HFFc6 (cell line): ENCODE data around the gene FCHSD1. TPM values are rescaled to one million over a fixed set of nuclear protein-coding genes. Genes with fewer than 3 reads are reported as not detected.

Experiments
- DNase-seq: peaks from one replicate; pipeline ENCODE4 v3.0.0-alpha.2; 2018
- H3K27ac Mint-ChIP-seq: 2 replicates; pipeline ENCODE4 v1.8.0; 2020; ENCODE audit warnings: mild to moderate bottlenecking, mixed read lengths
- H3K27me3 Mint-ChIP-seq: 2 replicates; pipeline ENCODE4 v1.8.0; 2021; ENCODE audit warnings: mild to moderate bottlenecking, moderate library complexity, mixed read lengths; ENCODE audit not compliant: insufficient read depth
- H3K36me3 Mint-ChIP-seq: 2 replicates; pipeline ENCODE4 v1.8.0; 2021; ENCODE audit warnings: low read depth, mixed read lengths
- H3K4me1 Mint-ChIP-seq: 2 replicates; pipeline ENCODE4 v1.8.0; 2020; ENCODE audit warnings: low read depth, mixed read lengths
- H3K4me3 Mint-ChIP-seq: 2 replicates; pipeline ENCODE4 v1.8.0; 2020; ENCODE audit warnings: mild to moderate bottlenecking, moderate library complexity, mixed read lengths
- H3K9me3 Mint-ChIP-seq: 2 replicates; pipeline ENCODE4 v1.8.0; 2020; ENCODE audit warnings: mild to moderate bottlenecking, mixed read lengths
- total RNA-seq, 6 experiments: library from RNA; stranded (reverse); fragmentation: NEBNext Ultra II Directional; extraction: Animal tissue kit (Norgen Biotek cat#: 25700); gene quantifications; 2 replicates in 1 of 6; 3 replicates in 5 of 6; pipeline ENCODE4 v1.2.3, GENCODE V29; 2021
- TF ChIP-seq, protein P1 (sequence below): fragments of 200-600 bp; sonication (generic); IDR thresholded peaks from 2 replicates; pipeline ENCODE4 v1.5.0; 2021; ENCODE audit warnings: antibody characterized with exemption, mild to moderate bottlenecking

The FCHSD1 gene
- total RNA-seq, 6 experiments from 2014 or later, result 20.8 to 31.7 (median 25.3) TPM

DNA sequence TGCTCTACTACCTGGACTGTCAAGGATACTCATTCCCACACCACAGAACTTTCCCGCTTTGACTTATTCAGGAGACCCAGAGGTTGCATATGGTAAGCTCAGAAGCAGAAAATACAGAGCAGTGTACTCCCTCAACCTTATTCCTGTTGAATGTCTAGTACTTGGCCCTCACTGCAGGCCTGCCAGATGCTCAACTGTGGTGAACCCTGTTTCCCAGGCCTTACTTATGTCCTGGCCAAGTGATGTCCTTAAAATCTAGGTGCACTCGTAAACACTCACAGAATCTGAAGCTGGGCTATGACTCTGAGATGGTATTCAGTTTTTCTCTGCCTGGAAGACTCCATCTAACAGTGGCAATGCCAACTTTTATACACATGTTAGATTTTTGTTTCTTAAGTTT, 53.4 kb downstream of the FCHSD1 start:
- Mint-ChIP-seq H3K4me1 (peaks cover 46% of the 10 kb centered on the region), H3K36me3 (no peaks in the 10 kb centered on the region), H3K9me3 (no peaks in the 10 kb centered on the region), H3K4me3 (no peak overlapping the region), H3K27me3 (no peaks in the 10 kb centered on the region), H3K27ac (peak overlapping the region; percentile 4)
- TF ChIP-seq, protein P1, sequence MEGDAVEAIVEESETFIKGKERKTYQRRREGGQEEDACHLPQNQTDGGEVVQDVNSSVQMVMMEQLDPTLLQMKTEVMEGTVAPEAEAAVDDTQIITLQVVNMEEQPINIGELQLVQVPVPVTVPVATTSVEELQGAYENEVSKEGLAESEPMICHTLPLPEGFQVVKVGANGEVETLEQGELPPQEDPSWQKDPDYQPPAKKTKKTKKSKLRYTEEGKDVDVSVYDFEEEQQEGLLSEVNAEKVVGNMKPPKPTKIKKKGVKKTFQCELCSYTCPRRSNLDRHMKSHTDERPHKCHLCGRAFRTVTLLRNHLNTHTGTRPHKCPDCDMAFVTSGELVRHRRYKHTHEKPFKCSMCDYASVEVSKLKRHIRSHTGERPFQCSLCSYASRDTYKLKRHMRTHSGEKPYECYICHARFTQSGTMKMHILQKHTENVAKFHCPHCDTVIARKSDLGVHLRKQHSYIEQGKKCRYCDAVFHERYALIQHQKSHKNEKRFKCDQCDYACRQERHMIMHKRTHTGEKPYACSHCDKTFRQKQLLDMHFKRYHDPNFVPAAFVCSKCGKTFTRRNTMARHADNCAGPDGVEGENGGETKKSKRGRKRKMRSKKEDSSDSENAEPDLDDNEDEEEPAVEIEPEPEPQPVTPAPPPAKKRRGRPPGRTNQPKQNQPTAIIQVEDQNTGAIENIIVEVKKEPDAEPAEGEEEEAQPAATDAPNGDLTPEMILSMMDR, result no peak
- DNase-seq, result no peak

DNA sequence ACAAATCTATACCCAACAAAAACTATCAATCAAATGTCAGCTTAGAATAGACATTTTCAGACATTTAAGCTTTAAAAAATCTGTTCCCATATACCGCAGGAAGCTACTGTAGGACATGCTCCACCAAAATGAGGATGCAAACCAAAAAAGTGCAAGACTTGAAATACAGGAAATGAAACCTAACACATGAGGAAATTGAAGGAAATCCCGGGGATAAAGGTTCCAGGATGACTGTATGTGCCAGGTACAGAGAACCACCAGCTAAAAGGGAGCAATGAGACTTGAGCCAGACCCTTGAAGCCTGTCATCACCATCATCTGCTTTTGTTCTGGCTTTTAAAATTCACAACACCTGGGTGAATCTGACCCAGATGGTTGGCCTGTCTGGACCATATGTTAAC, 53.8 kb downstream of the FCHSD1 start:
- H3K27me3 Mint-ChIP-seq, result no peaks in the 10 kb centered on the region
- DNase-seq, result no peak
- H3K27ac Mint-ChIP-seq, result peak overlapping the region; percentile 4
- no peak overlapping the region for H3K4me3 Mint-ChIP-seq
- TF ChIP-seq, protein P1, result no peak
- no peaks in the 10 kb centered on the region for H3K36me3 Mint-ChIP-seq
- H3K9me3 Mint-ChIP-seq, result no peaks in the 10 kb centered on the region
- H3K4me1 Mint-ChIP-seq, result peaks cover 46% of the 10 kb centered on the region

DNA sequence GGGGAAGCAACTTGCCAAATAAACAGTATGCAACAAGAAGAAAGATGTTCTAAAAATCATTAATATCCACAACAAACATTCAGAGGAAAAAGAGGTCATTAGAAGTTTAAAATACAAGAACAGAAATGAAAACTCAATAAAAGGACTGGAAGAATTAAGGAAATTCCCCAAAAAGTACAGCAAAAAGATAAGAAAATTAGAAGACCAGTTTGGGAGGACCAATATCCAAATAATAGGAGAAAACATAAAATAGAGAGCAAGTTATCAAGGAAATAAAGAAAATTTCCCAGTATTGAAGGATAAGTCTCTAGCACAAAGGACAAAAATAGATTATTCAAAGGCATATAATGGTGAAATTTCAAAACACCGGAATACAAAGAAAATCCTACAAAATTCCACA, 54.4 kb downstream of the FCHSD1 start:
- Mint-ChIP-seq H3K4me3 (no peak overlapping the region), H3K9me3 (no peaks in the 10 kb centered on the region), H3K27ac (peak overlapping the region; percentile 4; the same call in 1 of the 2 replicates), H3K27me3 (no peaks in the 10 kb centered on the region), H3K4me1 (peaks cover 50% of the 10 kb centered on the region), H3K36me3 (no peaks in the 10 kb centered on the region)
- TF ChIP-seq, protein P1, result no peak
- no peak for DNase-seq

DNA sequence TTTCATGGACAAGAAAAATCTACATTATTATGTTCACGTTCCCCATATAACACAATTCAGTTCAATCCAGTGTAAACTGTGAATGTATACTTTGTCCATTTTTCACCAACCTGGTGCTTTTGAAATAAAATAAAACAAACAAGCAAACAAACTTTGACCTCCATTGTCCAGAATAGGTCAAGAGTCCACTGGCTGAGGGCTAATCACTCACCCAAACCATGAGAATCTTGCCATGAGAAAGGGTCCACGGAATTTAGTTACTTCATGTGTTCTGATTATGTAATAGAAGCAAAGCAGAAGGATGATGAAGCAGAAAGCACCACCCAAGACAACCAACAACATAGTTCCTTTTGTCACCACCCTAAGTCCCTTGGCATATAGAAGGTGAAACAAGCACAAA, 61.1 kb downstream of the FCHSD1 start:
- TF ChIP-seq, protein P1, result no peak
- Mint-ChIP-seq H3K27ac (no peak overlapping the region), H3K9me3 (no peaks in the 10 kb centered on the region), H3K4me1 (peaks cover 9% of the 10 kb centered on the region), H3K27me3 (no peaks in the 10 kb centered on the region), H3K36me3 (peaks cover 5% of the 10 kb centered on the region; the same call in 1 of the 2 replicates), H3K4me3 (no peak overlapping the region)
- DNase-seq, result no peak

Other genes with a start within 250 kb of the FCHSD1 start
- gene PCDHGA9, start 248.6 kb downstream of the FCHSD1 start, total RNA-seq, result 1 to 10 TPM in 2 of 6 experiments, under 1 TPM in 4; 0.69 to 1.6 (median 0.88) TPM
- gene PCDHGB6, start 243.4 kb downstream of the FCHSD1 start, total RNA-seq, result 1 to 10 TPM in 4 of 6 experiments, under 1 TPM in 2; 0.79 to 1.4 (median 1.1) TPM
- 1 to 10 TPM in 1 of 6 experiments, under 1 TPM in 5; 0.61 to 1.3 (median 0.78) TPM for gene PCDHGA10, start 238.4 kb downstream of the FCHSD1 start, total RNA-seq
- gene PCDHGB7, start 233.7 kb downstream of the FCHSD1 start, total RNA-seq, result 10 to 100 TPM in 2 of 6 experiments, 1 to 10 TPM in 4; 5.8 to 21.7 (median 6.8) TPM
- gene PCDHGA11, start 230.4 kb downstream of the FCHSD1 start, total RNA-seq, result 10 to 100 TPM in 3 of 6 experiments, 1 to 10 TPM in 3; 2.3 to 11.4 (median 9.8) TPM
- gene PCDHGA12, start 220.9 kb downstream of the FCHSD1 start, total RNA-seq, result 10 to 100 TPM in 4 of 6 experiments, 1 to 10 TPM in 2; 8.8 to 21.0 (median 18.9) TPM
- gene PCDHGC3, start 175.5 kb downstream of the FCHSD1 start, total RNA-seq, result 100 to 1,000 TPM; 126 to 150 (median 132) TPM
- gene PCDHGC4, start 166.4 kb downstream of the FCHSD1 start, total RNA-seq, result 1 to 10 TPM in 1 of 6 experiments, under 1 TPM in 5; 0.34 to 1.4 (median 0.62) TPM
- 1 to 10 TPM; 2.3 to 5.7 (median 2.7) TPM for gene PCDHGC5, start 162.3 kb downstream of the FCHSD1 start, total RNA-seq
- 100 to 1,000 TPM; 105 to 119 (median 109) TPM for gene DIAPH1, start 32.4 kb downstream of the FCHSD1 start, total RNA-seq
- 10 to 100 TPM; 52.1 to 63.7 (median 55.1) TPM for gene HDAC3, start 14.6 kb downstream of the FCHSD1 start, total RNA-seq
- 1 to 10 TPM; 2.2 to 4.4 (median 3.0) TPM for gene RELL2, start 14.4 kb downstream of the FCHSD1 start, total RNA-seq
- 10 to 100 TPM in 5 of 6 experiments, 1 to 10 TPM in 1; 9.0 to 14.7 (median 13.2) TPM for gene ARAP3, start 30.8 kb upstream of the FCHSD1 start, total RNA-seq
- under 1 TPM in 5 of 6 experiments, not detected in 1; 0.07 to 0.18 (median 0.07) TPM for gene PCDH1, start 227.0 kb upstream of the FCHSD1 start, total RNA-seq